GM12873 (cell line): ENCODE results near the gene KIF26B.

Experiments
- CTCF ChIP-seq: IDR thresholded peaks from 2 replicates; pipeline ENCODE4 v1.5.1; 2012; ENCODE audit warnings: low read depth, mild to moderate bottlenecking, moderate library complexity, low read length, control low read depth; ENCODE audit not compliant: insufficient read depth; ENCODE audit errors: missing control alignments

The KIF26B gene

DNA sequence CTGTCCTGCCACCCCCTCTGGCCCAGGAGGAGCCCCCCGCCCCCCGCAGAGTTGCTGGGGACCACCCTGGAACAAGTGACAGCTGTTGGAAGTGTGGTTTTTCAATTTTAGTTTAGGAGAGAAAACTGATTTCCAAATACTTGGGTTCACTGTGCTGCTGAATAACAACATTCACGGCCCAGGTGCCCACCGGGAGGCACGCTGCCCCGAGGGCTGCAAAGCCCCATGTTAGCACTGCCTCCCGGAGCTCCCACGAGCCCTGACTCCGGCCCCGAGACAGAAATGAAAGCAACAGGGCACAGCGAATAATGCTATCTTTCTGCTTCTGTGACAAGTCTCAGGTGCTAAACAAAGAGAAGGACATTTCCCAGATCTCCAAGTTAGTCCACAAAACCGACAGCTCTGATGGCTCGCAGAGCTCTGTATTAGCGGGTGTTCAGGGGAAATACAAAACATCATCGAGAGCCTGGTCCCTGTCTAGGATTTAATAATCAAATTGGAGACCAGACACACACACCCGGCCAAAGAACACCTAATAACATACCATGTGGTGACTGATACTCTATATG is 451.5 kb downstream of the KIF26B start:
- no peak for TF ChIP-seq CTCF

- TF ChIP-seq CTCF = no peak
Observed at GRCh38 chr1:245608271-245608670, 453.5 kb downstream of the KIF26B start.

GRCh38 chr1:245609354-245610150 is 454.8 kb downstream of the KIF26B start:
- no peak for TF ChIP-seq CTCF

DNA sequence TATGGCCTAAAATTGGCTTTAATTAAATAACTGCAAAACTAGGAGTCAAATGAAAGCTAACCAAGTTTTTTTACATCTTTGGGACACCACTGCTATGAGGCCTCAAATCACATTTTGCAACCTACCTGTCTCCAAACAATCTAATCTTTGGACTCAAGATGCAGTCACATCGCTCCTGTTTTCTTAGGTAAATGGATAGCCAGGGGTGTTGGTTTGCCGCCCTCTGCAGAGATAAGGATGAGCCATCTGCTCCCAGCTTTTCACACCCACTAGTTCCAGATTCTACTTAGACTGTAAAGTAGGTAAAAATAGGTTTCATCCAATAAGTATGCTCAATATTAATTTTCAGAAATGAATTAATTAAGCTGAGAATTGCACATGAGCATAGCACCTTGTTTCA is 456.5 kb downstream of the KIF26B start:
- no peak for TF ChIP-seq CTCF

- TF ChIP-seq CTCF = no peak
Observed at GRCh38 chr1:245614476-245614875, 459.7 kb downstream of the KIF26B start.

- no peak for TF ChIP-seq CTCF
Observed at GRCh38 chr1:245615001-245615400, 460.2 kb downstream of the KIF26B start.

- no peak for TF ChIP-seq CTCF
Observed at GRCh38 chr1:245621589-245621988, 466.8 kb downstream of the KIF26B start.
